HG03521 (cell line): ENCODE measurements around the gene ARMH2.
"Not testable (repeated sequence)": the region's sequence is repeated elsewhere in the genome, so short reads cannot be mapped to it uniquely, and the experiment has no call there.

ENCODE experiments used
- ATAC-seq: cut with Tn5 transposase; IDR thresholded peaks from one replicate; pipeline ENCODE4 v1.9.1; 2021; ENCODE audit warnings: mild to moderate bottlenecking, moderate library complexity; ENCODE audit not compliant: unreplicated experiment

The ARMH2 gene

GRCh38 chr6:24765968-24766367 lies 32.7 kb downstream of the ARMH2 start:
- ATAC-seq: not testable (repeated sequence)

- not testable (repeated sequence) for ATAC-seq
Observed at GRCh38 chr6:24764833-24765828, 33.6 kb downstream of the ARMH2 start.

GRCh38 chr6:24763578-24763977 lies 35.1 kb downstream of the ARMH2 start:
- no peak for ATAC-seq

- no peak for ATAC-seq
Observed at GRCh38 chr6:24761851-24762250, 36.9 kb downstream of the ARMH2 start.

- no peak for ATAC-seq
Observed at GRCh38 chr6:24761193-24761835, 37.4 kb downstream of the ARMH2 start.

GRCh38 chr6:24760210-24760609 lies 38.5 kb downstream of the ARMH2 start:
- no peak for ATAC-seq

GRCh38 chr6:24759718-24760117 lies 39.0 kb downstream of the ARMH2 start:
- ATAC-seq: no peak

- no peak for ATAC-seq
Observed at GRCh38 chr6:24757611-24758010, 41.1 kb downstream of the ARMH2 start.

- no peak for ATAC-seq
Observed at GRCh38 chr6:24755279-24755678, 43.4 kb downstream of the ARMH2 start.

- ATAC-seq: not testable (repeated sequence)
Observed at GRCh38 chr6:24754378-24754777, 44.3 kb downstream of the ARMH2 start.

- no peak for ATAC-seq
Observed at GRCh38 chr6:24753545-24753944, 45.2 kb downstream of the ARMH2 start.

GRCh38 chr6:24752917-24753492 lies 45.7 kb downstream of the ARMH2 start:
- ATAC-seq: no peak

- no peak for ATAC-seq
Observed at GRCh38 chr6:24752503-24752902, 46.2 kb downstream of the ARMH2 start.

- not testable (repeated sequence) for ATAC-seq
Observed at GRCh38 chr6:24750878-24751277, 47.8 kb downstream of the ARMH2 start.

- ATAC-seq: no peak
Observed at GRCh38 chr6:24749297-24749696, 49.4 kb downstream of the ARMH2 start.
